Jurkat, Clone E6-1 (cell line): ENCODE measurements around the gene SYT11. TPM values are rescaled to one million over a fixed set of nuclear protein-coding genes. Genes with fewer than 3 reads are reported as not detected.
A peak's percentile ranks its signal among the peaks of the same experiment; 100 is the strongest.
"Not testable (repeated sequence)": the region's sequence is repeated elsewhere in the genome, so short reads cannot be mapped to it uniquely, and the experiment has no call there.

Experiments used
- DNase-seq: peaks from one replicate; pipeline ENCODE4 v3.0.0-alpha.2; 2011; ENCODE audit warnings: low read depth, low spot score
- H3K4me3 ChIP-seq: 2 replicates; pipeline ENCODE4 v1.5.1; 2011; ENCODE audit warnings: mild to moderate bottlenecking, low read length, control low read depth, moderate library complexity
- polyA plus RNA-seq: library from polyadenylated mRNA; unstranded; fragments of >200 nt; gene quantifications from one replicate; pipeline ENCODE4 v1.2.1, GENCODE V29; 2012; ENCODE audit warnings: missing spikeins; ENCODE audit not compliant: insufficient read length, insufficient read depth

Gene SYT11, protein sequence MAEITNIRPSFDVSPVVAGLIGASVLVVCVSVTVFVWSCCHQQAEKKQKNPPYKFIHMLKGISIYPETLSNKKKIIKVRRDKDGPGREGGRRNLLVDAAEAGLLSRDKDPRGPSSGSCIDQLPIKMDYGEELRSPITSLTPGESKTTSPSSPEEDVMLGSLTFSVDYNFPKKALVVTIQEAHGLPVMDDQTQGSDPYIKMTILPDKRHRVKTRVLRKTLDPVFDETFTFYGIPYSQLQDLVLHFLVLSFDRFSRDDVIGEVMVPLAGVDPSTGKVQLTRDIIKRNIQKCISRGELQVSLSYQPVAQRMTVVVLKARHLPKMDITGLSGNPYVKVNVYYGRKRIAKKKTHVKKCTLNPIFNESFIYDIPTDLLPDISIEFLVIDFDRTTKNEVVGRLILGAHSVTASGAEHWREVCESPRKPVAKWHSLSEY
- 1.4 TPM for polyA plus RNA-seq

DNA sequence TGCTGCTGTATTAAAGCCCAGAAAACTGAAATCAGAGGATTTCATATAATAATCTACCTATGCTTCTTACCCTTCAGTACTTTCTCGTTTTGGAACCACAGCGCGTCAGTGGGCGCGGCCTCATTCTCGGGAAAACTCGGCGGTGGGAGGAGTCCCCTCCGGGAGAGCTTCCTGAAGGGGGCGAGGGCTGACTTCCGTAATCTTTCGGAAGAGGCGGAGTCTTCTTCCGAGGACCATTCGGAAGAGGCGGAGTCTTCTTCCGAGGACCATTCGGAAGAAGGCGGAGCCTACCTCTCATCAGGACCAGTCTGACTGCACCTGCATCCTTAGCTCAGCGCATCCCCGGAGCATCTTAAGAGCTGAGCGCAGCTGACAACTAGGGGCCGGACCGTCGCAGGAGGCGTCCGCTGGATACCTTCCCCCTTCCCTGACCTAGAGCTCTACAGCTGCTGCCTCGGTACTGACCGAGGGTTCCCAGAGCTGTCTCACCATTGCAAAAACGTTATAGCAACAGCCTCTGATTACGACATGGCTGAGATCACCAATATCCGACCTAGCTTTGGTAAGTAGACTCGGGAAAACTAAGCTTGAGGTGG, at the start of gene SYT11:
TSS of gene SYT11 (plus strand) at position 334 of the 596 bp plus-strand sequence. CDS start at position 529, 195 bp downstream.
- H3K4me3 ChIP-seq = peak within 1 kb of the TSS; percentile 60
- peak; percentile 95 for DNase-seq

DNA sequence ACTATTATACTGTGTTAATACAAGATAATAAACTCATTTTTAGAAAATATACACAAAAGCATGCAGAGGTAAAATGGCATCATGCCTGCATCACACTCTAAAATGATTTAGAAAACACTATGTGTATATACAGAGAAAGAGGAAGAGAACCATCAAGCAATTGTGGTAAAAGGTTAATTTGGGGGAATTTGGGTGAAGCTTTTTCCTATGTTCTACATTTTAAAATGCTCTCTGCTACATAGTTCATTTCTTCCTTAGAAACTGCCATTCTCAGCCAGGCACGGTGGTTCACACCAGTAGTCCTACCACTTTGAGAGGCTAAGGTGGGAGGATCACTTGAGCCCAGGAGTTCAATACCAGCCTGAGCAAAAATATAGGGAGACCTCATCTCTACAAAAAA, 46.5 kb upstream of the SYT11 start:
- no peak for DNase-seq
- no peak overlapping the region for H3K4me3 ChIP-seq

DNA sequence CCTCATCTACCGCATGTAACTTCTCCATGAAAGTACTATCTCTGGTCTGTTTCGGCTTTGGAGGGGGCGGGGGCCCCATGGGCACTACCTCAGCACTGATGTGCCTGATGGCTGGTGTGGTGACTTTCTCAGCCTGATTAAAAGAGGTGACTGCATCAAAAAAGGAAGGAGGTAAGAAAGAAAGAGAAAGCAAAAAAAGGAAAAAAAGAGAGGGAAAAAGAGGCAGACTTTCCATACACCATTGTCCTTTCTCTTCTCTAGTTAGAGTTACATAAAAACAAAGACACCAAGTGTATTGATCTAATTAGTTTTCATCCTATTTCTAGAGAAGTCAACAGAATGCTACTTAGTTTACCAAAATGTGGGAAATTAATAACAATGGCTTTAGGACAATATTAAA, 45.7 kb upstream of the SYT11 start:
- H3K4me3 ChIP-seq = no peak overlapping the region
- DNase-seq = no peak

DNA sequence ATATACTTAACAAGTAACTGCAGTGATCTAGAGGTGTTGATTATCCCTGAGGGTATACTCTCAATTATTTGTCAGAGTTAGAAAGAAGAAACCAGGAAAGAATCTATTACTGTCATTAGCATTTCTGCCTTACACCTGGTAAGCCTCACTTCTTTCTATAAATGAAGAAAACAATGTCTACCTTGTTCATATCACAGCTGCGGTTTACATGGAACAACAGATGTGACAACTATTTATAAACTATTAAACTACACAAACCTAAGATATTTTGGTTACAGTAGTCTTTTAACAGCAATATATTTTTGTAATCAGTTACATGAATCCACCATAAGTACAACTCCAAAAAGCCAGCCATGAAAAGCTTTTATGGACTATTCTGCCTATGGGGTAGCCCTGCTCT, 43.0 kb upstream of the SYT11 start:
- no peak overlapping the region for H3K4me3 ChIP-seq
- DNase-seq = no peak

DNA sequence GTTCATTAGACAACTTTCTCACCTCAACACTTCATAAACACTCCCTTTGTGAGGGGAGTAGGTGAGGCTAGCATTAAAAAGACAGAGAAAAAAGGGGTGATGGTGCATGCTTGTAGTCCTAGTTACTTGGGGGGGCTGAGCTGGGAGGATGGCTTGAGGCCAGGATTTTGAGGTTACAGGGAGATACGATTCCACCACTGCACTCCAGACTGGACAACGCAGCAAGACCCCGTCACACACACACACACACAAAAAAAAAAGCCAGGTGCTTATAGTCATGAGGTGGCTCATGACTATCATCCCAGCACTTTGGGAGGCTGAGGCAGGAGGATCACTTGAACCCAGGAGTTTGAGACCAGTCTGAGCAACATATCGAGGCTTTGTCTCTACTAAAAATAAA, 31.9 kb upstream of the SYT11 start:
- no peak for DNase-seq

DNA sequence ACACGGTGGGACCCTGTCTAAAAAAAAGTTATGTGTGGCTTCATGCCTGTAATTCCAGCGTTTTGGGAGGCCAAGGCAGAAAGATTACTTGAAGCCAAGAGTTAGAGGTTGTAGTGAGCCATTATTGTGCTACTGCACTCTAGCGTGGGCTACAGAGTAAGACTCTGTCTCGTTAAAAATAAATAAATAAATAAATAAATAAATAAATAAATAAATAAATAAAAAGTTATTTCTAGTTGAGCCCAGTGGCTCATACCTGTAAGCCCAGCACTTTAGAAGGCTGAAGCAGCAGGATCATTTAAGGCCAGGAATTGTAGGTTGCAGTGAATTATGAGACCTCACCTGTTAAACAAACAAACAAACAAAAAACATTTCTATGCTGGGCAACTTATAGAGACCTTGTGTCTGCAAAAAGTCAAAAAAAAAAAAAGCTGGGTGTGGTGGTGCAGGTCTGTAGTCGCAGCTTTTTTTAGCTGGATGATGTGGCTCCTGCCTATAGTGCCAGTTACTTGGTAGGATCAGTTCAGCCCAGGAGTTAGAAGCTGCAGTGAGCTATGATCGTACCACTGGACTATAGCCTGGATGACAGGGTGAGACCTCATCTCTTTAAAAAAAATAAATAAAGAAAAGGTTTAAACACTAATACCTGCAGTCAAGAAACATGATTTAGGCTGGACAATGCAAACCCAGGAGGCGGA, 27.9 kb upstream of the SYT11 start:
- H3K4me3 ChIP-seq = no peak overlapping the region
- no peak for DNase-seq

More for the DNA sequence above, 31.9 kb upstream of the SYT11 start:
- H3K4me3 ChIP-seq = no peak overlapping the region

DNA sequence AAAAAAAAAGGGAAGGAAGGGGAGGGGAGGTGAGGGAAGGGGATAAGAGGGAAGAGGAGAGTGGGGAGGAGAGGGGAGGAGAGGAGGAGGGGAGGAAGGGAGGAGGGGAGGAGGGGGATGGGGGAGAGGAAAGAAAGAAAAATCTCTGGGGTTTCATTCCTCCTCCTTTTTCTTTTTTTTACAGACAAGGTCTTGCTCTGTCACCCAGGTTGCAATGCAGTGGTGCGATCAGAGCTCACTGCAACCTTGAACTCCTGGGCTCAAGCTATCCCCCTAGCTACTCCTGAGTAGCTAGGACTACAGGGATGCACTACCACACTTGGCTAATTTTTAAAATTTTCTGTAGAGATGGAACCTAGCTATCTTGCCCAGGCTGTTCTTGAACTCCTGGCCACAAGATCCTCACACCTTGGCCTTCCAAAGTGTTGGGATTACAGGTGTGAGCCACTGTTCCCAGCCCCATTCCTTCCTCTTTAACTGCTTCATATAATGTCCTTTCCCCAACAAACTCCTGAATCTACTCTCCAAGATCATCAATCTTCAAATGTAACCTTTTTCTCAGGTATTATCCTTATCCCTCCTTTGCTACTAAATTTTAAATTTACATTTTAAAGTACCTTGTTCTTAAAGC, 25.6 kb upstream of the SYT11 start:
- no peak for DNase-seq
- no peak overlapping the region for H3K4me3 ChIP-seq

DNA sequence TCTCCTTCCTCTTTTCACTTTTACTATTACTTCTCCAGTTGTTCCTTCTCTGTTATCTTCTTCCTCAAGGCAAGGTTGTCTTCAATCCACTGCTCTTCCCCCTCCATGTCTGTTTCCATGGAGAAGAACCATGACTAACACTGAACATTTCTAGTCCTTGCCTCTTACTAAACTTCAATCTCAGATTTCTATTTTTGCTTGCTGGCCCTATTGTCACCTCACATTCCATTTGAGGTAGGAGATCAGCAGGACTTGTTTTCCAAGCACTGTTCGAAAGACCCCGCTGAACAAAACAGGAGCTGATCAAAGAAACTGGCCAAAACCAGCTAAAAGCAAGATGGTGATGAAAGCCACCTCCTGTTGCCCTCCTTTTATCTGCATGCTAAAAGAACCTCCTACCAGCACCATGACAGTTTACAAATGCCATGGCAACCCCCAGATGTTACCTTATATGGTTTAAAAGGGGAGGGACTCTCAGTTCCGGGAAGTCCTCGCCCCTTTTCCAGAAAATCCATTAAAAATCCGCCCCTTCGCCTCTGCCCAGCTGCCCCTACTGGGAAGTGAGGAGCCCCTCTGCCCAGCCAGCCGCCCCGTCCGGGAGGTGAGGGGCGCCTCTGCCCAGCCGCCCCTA, 25.0 kb upstream of the SYT11 start:
- H3K4me3 ChIP-seq = no peak overlapping the region
- peak; percentile 10 for DNase-seq

DNA sequence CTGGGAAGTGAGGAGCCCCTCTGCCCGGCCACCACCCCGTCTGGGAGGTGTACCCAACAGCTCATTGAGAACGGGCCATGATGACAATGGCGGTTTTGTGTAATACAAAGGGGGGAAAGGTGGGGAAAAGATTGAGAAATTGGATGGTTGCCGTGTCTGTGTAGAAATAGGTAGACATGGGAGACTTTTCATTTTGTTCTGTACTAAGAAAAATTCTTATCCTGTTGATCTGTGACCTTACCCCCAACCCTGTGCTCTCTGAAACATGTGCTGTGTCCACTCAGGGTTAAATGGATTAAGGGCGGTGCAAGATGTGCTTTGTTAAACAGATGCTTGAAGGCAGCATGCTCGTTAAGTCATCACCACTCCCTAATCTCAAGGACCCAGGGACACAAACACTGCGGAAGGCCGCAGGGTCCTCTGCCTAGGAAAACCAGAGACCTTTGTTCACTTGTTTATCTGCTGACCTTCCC, 24.4 kb upstream of the SYT11 start:
- DNase-seq, H3K4me3 ChIP-seq: not testable (repeated sequence)

DNA sequence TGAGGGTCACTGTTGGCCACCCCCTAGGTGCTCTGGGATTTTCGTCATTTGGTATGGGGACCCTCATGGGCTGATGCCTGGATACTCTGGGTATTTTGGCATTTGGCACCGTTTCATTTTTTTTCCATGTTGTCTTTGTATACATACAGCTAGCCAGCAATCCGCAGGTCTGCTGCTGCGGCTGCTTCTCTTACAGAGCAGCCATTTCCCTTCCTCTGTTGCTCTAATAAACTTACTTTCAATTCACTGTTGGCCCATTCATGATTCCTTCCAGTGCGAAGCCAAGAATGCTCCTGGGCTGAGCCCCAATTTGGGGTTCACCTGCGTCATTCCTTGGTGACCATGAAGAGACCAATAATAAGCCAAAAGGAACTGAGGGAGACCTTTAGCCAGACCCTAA, 23.8 kb upstream of the SYT11 start:
- DNase-seq = no peak
- H3K4me3 ChIP-seq = no peak overlapping the region

DNA sequence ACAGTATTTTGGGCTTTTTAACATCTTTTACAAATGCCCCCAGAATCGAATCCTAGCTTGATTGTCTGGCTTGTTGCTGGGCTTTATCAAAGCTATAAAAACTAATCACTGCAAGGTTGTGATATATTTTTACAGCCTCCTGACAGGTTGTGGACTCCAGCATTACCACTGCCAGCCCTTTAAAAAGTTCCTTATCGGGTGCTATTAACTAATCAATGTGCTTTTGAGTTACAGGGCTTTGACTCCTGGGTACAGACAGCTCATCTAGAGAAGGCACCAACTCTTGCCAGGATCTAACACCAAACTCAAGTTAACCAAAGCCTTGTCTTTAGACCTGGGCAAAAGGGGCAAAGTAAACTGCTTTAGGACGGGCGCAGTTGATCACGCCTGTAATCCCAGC, 19.0 kb upstream of the SYT11 start:
- H3K4me3 ChIP-seq = no peak overlapping the region
- no peak for DNase-seq

DNA sequence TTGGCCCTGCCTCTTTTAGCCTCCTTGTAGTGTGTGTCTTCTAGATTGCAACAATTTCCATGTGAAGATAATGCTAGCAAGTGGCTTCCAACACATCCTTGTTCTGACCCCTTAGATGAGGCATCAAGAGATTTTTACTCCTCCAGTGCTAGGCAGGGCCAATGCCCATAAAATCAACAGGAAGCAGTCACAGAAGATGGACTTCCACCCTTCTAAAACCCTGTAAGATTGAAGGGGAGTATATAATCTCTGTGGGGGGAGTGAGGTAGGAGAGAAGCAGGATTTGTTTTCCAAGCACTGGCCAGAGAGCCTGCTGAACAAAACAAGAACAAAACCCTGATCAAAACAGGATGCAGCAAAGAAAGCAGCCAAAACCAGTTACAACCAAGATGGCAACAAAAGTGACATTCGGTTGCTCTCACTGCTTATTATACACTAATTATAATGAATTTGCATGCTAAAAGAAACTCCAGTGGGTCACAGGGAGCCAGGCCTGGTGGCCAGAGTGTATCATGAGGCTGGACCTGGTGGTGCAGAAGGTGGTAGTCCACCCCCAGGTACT, 14.4 kb upstream of the SYT11 start:
- H3K4me3 ChIP-seq = no peak overlapping the region
- DNase-seq = no peak

DNA sequence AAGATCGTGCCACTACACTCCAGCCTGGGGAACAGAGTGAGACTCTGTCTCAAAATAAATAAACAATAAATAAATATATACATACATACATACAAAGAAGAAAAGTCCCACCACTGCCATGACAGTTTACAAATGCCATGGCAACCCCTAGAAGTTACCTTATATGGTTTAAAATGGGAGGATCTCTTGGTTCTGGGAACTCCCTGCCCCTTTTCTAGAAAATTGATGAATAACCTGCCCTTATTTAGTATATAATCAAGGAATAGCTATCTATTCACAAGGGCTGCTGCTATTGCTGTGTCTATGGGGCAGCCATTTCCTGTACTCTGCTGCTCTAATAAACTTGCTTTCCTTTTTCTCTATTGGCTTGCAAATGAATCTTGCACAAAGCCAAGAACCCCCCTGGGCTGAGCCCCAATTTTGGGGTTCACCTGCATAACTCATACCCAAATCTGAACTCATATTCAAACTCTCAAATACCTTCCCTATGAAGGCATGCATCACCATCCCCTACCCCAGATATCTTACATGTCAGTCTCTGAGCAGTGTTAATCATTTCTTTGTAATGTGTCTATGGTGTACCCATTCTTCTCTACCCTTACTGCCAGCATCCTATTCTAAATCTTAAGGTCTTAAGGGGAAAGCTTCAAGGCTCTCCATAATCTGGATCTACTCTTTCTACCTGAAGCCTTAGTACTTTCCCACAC, 11.4 kb upstream of the SYT11 start:
- DNase-seq = no peak
- no peak overlapping the region for H3K4me3 ChIP-seq

DNA sequence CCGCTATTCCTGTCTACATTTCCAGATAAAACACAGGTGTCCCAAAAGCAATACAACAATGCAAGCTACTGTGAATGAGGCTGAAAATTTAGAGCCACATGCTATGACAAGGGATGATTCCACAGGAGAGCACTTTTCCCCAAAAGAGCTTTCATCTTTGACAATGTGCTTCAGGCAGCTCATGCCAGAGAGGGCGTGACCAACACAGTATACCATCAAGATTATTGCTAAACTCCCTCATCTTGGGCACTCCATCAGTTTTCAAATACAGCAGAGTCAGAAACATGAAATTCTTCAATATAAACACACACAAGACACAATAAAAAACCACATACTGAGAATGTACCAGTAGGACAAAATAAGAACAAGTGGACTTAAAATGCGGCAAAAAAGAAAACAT, 9.0 kb upstream of the SYT11 start:
- DNase-seq = no peak
- no peak overlapping the region for H3K4me3 ChIP-seq

DNA sequence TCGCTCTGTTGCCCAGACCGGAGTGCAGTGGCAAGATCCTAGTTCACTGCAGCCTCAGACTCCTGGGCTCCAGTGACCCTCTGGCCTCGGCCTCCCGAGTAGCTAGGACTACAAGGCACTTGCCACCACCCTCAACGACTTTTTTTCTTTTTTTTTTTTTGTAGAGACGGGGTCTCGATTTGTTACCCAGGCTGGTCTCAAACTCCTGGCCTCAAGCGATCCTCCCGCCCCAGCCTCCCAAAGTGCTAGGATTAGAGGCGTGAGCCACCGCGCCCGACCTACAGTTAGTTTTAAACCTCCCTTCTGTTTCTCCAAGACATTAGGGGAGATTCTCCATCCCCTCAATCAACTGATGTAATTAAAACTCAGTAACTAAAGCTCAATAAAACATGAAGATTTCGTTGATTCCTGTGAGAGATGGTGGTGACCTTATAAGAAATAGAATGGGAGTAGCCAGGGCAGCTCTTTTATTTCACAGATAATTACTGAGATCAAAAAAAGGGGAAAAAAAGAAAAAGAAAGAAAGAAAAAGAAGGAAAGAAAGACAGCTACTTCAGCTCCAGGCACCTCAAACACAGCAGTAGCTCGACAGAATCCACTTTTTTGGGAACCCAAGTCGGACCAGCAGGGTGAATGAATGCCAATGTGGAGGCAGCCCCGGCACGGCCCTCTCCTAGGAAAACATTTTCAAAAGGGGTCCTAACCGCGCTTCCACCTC, 3.0 kb upstream of the SYT11 start:
- DNase-seq = no peak
- H3K4me3 ChIP-seq = peak overlapping the region; percentile 96

DNA sequence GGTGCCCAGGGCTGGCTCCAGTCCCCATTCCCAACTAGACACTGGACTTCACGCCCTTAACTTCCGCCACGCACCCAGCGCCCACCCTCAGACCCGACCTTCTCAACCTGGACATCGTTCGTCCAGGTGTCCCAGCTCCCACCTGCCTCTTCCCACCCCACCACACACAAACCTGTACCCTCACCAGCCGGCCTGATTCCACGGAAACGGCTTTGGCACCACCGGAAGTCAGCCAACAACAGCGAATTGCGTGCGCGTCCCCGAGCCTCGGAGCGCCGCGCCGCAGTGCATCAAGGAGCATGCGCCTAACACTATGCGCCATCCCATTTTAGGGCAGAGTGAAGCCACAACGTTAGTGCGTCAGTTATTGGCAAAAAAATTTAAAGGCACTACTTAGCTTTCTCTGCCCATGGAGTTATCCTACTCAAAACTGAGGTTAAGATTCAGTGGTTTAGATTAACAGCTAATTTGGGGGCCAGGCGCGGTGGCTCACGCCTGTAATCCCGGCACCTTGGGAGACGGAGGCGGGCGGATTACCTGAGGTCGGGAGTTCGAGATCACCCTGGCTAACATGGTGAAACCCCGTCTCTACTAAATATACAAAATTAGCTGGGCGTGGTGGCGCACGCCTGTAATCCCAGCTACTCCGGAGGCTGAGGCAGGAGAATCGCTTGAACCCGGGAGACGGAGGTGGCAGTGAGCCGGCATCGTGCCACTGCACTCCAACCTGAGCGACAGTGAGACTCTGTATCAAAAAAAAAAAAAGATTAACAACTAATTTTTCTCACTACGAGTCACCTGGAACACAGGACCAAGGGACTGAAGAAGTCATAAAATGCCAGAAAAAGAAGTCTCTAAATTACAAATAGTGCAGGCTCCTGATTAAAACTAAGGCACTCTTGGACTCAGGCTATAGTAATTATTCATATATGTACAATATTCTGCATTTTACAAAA, 2.1 kb upstream of the SYT11 start, which contains the start of gene GON4L:
TSS of gene GON4L (minus strand) at position 240 of the 956 bp plus-strand sequence. CDS start 3,434 bp downstream, outside the sequence.
- peak within 1 kb of the TSS; percentile 96 for H3K4me3 ChIP-seq
- DNase-seq = peak; percentile 92
